Subcutaneous adipose tissue (tissue), 4 donors: ENCODE results near the gene KCNK18. TPM values are rescaled to one million over a fixed set of nuclear protein-coding genes. Genes with fewer than 3 reads are reported as not detected.

Experiments
- total RNA-seq, 4 donors: library from RNA; depleted of rRNA; stranded (reverse); fragments of >200 nt; gene quantifications; one replicate each; pipeline ENCODE4 v1.1.0, GENCODE V29; 2016
- TF ChIP-seq, protein P1 (sequence below): fragments of 450-650 bp; IDR thresholded peaks from one replicate; pipeline ENCODE4 v1.5.1; 2016; ENCODE audit warnings: low read depth, mild to moderate bottlenecking, control low read depth, antibody characterized with exemption, moderate library complexity

KCNK18 gene
- total RNA-seq, 4 donors from 2014 or later = not detected

DNA sequence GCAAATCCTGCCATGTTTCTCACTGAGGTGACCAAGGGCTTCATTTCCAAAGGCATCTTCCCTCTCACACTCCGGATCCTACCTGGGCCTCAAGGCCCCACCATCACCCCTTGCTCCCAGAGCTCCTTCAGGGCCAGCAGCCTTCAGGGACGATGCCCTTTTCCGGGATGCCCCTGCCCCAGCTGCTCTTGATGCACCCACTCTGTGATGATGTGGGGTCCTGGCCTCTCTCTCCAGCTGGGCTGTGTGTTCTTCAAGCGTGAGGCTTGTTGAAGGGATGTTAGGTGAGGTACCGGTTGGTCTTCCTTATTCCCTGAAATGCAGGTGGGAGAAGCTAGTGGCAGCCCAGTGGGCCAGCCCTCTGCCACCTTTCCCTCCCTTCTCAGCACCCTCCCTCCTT lies 25.3 kb downstream of the KCNK18 start:
- TF ChIP-seq, protein P1, sequence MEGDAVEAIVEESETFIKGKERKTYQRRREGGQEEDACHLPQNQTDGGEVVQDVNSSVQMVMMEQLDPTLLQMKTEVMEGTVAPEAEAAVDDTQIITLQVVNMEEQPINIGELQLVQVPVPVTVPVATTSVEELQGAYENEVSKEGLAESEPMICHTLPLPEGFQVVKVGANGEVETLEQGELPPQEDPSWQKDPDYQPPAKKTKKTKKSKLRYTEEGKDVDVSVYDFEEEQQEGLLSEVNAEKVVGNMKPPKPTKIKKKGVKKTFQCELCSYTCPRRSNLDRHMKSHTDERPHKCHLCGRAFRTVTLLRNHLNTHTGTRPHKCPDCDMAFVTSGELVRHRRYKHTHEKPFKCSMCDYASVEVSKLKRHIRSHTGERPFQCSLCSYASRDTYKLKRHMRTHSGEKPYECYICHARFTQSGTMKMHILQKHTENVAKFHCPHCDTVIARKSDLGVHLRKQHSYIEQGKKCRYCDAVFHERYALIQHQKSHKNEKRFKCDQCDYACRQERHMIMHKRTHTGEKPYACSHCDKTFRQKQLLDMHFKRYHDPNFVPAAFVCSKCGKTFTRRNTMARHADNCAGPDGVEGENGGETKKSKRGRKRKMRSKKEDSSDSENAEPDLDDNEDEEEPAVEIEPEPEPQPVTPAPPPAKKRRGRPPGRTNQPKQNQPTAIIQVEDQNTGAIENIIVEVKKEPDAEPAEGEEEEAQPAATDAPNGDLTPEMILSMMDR = no peak

DNA sequence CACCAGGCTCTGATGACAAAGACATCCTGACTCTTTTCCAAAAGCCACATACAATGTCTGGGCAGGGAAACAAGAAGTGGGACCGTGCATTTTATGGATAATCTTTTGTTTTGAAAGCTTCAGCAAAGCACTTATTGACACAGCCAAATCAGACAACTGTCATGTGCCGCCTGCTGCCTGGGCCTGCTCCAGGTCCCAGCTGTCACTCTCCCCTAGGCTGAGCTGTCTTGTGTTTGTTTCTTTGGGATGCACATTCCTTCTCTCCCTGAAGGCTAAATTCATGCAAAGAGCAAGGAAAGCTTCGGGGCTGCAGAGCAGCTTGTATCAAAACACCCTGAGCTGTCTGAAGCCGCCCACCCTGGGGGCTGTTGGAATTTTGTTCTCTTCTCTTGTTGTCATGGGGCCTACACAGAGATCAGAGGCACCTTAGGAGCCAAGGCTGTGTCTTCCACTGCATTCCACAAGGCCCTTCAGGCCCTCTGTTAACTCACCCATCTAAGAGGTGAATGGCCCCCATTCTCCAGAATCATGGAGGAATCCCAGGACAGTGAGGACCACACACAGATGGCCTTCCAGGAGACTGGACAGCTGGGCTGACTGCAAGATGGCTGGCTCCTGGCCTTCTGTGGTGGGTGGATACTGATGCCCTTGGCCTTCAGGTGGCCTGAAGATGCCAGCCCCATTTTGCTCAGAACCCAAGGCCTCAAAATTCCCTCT lies 25.8 kb downstream of the KCNK18 start:
- TF ChIP-seq, protein P1 = no peak

DNA sequence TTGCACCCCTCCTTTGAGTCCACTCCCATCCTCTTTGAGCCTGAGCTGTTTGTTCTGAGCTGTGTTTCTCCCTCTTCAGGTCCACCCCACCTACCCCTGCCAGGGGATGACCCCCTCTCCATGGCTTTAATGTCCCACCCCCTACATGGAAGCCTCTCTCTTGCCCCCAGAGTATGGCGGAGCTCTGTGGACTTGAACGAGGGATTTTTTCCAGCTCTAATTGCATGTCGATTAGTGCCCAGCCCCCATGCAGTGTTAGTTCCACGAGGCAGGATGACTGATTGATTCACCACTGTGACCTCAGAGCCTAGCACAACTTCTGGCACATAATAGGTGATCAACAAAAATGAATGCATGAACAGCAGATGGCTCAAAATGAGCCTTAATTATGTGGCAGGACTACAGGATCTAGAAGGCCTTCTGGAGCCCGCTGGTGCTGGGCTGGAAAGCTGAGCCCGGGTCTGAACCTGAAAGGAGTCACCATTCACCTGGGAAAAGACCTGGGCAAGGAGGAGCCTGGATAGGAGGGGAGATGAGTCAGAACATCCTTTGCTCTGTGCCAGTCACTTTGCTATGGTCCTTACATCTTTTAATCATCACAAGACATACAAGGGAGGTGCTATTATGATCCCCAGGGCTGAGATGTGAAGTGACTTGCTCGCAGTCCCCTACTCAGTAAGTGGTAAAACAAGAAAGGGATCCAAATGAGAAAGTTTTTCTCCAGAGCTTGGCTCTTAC lies 26.6 kb downstream of the KCNK18 start:
- TF ChIP-seq, protein P1 = no peak

DNA sequence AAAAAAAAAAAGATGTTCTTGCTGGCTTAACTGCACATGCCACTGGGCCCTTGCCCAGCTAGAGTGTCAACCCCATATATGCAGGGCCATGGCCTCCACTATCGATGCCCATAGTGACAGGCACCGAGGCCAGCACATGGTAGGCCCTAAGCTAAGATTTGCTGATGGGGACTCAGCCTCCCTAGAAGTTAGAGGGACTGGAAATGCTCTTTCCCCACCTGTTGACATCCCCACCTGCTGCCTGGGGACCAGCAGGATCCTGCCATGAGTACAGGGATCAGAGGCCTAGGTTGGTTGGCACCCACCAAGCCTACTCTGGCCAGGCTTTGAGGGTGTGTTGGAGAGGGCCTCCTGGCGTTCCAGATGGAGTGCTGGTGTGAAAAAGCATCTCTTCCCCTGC lies 27.6 kb downstream of the KCNK18 start:
- TF ChIP-seq, protein P1 = no peak

DNA sequence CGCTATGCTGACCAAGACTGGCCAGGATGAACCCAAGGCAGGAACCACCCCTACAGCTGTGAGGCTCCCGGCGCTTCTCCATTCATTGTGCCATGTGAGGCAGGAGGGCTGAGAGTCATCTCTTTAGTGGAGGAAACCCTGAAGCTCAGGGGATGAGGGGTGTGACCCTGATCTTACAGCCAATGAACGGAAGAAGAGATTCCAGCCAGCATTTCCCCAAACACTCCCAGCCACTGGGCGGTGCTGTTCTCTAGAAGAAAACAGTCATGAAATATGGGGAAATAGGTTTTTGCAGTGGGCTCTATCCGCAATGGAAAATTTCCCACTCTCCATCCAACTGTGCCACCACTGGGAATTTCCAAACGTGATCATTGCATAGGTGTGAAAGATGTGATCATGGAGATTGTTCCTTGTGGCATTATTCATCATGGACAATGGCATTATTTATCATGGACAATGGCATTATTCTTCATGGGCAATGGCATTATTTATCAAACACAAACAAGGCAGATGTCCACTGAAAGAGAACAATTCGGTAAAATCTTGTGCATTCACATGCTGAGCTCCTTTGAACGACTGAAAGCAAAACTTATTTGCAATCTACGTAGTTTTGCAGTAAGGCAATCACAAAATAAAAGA lies 29.6 kb downstream of the KCNK18 start:
- TF ChIP-seq, protein P1 = no peak

DNA sequence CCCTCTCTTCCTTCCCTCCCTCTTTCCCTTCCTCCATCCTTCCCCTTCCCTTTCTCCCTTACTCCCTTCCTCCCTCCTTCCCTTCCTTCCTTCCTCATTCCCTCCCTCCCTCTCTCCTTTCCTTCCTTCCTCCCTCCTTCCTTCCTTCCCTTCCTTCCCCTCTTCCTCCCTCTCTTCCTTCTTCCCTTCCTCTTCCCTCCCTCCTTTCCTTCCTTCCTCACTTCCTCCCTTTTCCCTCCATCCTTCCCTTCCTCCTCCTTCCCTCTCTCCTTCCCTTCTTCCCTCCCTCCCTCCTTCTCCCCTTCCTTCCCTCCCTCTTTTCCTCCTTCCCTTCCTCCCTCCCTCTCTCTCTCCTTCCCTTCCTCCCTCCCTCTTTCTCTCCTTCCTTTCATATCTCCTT lies 30.9 kb downstream of the KCNK18 start:
- TF ChIP-seq, protein P1 = no peak

DNA sequence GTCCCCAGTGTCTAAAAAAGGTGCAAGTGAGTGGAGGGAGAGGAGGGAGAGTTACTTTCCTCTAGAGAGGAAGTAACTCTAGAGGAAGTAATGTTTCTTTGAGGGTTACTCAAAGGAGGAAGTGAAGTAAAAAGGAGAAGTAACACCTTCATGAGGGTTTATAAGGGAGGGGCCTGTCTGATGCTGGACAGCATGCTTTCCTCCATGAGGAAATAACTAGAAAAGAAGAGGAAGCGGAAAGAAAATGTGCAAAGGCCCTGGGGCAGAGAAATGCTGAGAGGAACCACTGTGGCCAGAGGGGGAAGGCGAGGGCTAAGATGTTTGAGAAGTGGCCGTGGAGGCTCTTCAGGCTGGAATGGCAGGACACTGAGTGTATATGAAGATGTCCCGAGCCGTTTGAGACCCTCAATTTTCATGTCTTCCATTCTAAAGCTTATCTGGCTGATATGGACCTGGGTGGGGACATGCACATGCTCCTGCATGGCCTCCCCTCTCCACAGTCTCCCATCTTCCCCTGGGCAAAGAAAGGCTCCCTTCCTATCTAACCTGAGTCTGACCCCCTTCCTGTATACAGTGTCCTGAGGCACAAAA lies 40.2 kb downstream of the KCNK18 start:
- TF ChIP-seq, protein P1 = no peak
